ENCODE measurements around the gene DDX39A.
A peak's percentile ranks its signal among the peaks of the same experiment; 100 is the strongest.

DDX39A gene

GRCh38 chr19:14416817-14417231 is 2.3 kb downstream of the DDX39A start:
- Histone ChIP-seq H3K27ac (ENCODE audit: low read depth, low read length) (no peak overlapping the region), H3K27me3 (ENCODE audit: control insufficient read depth in 5 of 5, insufficient read depth in 4 of 5, low read length in 5 of 5) (no peaks in the 10 kb centered on the region), H3K4me3 (ENCODE audit: low read depth in 1 of 5, low read length in 5 of 5) (no peak overlapping the region), H3K4me1 (ENCODE audit: control insufficient read depth in 5 of 5, insufficient read depth in 5 of 5, low read length in 5 of 5) (peaks cover 2 to 50% (median 39%) of the 10 kb centered on the region in 5 donors), H3K36me3 (ENCODE audit: control insufficient read depth in 5 of 5, insufficient read depth in 5 of 5, low read length in 5 of 5) (peaks cover 0 to 18% (median 16%) of the 10 kb centered on the region in 5 donors), H3K9me3 (ENCODE audit: control insufficient read depth in 5 of 5, low read length in 5 of 5) (no peaks in the 10 kb centered on the region), H3K9ac (ENCODE audit: low read length in 5 of 5) (peak overlapping the region in 3 of 5 donors; percentile 11 to 52 (median 16))

- Histone ChIP-seq H3K27me3 (ENCODE audit: control insufficient read depth in 5 of 5, insufficient read depth in 4 of 5, low read length in 5 of 5) (no peaks in the 10 kb centered on the region), H3K9me3 (ENCODE audit: control insufficient read depth in 5 of 5, low read length in 5 of 5) (no peaks in the 10 kb centered on the region), H3K9ac (ENCODE audit: low read length in 5 of 5) (no peak overlapping the region), H3K36me3 (ENCODE audit: control insufficient read depth in 5 of 5, insufficient read depth in 5 of 5, low read length in 5 of 5) (peaks cover 0 to 35% (median 33%) of the 10 kb centered on the region in 5 donors), H3K4me3 (ENCODE audit: low read depth in 1 of 5, low read length in 5 of 5) (no peak overlapping the region), H3K4me1 (ENCODE audit: control insufficient read depth in 5 of 5, insufficient read depth in 5 of 5, low read length in 5 of 5) (peaks cover 2 to 55% (median 39%) of the 10 kb centered on the region in 5 donors), H3K27ac (ENCODE audit: low read depth, low read length) (no peak overlapping the region)
These were observed 4.0 kb downstream of the DDX39A start for GRCh38 chr19:14414926-14415690.

- no peaks in the 10 kb centered on the region for H3K9me3 ChIP-seq (ENCODE audit: control insufficient read depth in 5 of 5, low read length in 5 of 5)
- no peaks in the 10 kb centered on the region for H3K27me3 ChIP-seq (ENCODE audit: control insufficient read depth in 5 of 5, insufficient read depth in 4 of 5, low read length in 5 of 5)
- peak overlapping the region in 1 of 5 donors; percentile 25 for H3K9ac ChIP-seq (ENCODE audit: low read length in 5 of 5)
- no peak overlapping the region for H3K4me3 ChIP-seq (ENCODE audit: low read depth in 1 of 5, low read length in 5 of 5)
- peaks cover 2 to 50% (median 33%) of the 10 kb centered on the region in 5 donors for H3K4me1 ChIP-seq (ENCODE audit: control insufficient read depth in 5 of 5, insufficient read depth in 5 of 5, low read length in 5 of 5)
- peaks cover 0 to 49% (median 47%) of the 10 kb centered on the region in 5 donors for H3K36me3 ChIP-seq (ENCODE audit: control insufficient read depth in 5 of 5, insufficient read depth in 5 of 5, low read length in 5 of 5)
- no peak overlapping the region for H3K27ac ChIP-seq (ENCODE audit: low read depth, low read length)
These were observed 5.4 kb downstream of the DDX39A start for GRCh38 chr19:14413693-14414181.

GRCh38 chr19:14412996-14413692 is 6.0 kb downstream of the DDX39A start:
- peaks cover 0 to 55% (median 53%) of the 10 kb centered on the region in 5 donors for H3K36me3 ChIP-seq (ENCODE audit: control insufficient read depth in 5 of 5, insufficient read depth in 5 of 5, low read length in 5 of 5)
- no peaks in the 10 kb centered on the region for H3K9me3 ChIP-seq (ENCODE audit: control insufficient read depth in 5 of 5, low read length in 5 of 5)
- H3K27ac ChIP-seq (ENCODE audit: low read depth, low read length): no peak overlapping the region
- no peaks in the 10 kb centered on the region for H3K27me3 ChIP-seq (ENCODE audit: control insufficient read depth in 5 of 5, insufficient read depth in 4 of 5, low read length in 5 of 5)
- H3K4me3 ChIP-seq (ENCODE audit: low read depth in 1 of 5, low read length in 5 of 5): no peak overlapping the region
- H3K4me1 ChIP-seq (ENCODE audit: control insufficient read depth in 5 of 5, insufficient read depth in 5 of 5, low read length in 5 of 5): peaks cover 2 to 44% (median 28%) of the 10 kb centered on the region in 5 donors
- H3K9ac ChIP-seq (ENCODE audit: low read length in 5 of 5): peak overlapping the region in 1 of 5 donors; percentile 25

GRCh38 chr19:14412324-14412995 is 6.7 kb downstream of the DDX39A start:
- H3K4me3 ChIP-seq (ENCODE audit: low read depth in 1 of 5, low read length in 5 of 5): no peak overlapping the region
- H3K9me3 ChIP-seq (ENCODE audit: control insufficient read depth in 5 of 5, low read length in 5 of 5): no peaks in the 10 kb centered on the region
- H3K9ac ChIP-seq (ENCODE audit: low read length in 5 of 5): no peak overlapping the region
- H3K4me1 ChIP-seq (ENCODE audit: control insufficient read depth in 5 of 5, insufficient read depth in 5 of 5, low read length in 5 of 5): peaks cover 2 to 37% (median 22%) of the 10 kb centered on the region in 5 donors
- no peaks in the 10 kb centered on the region for H3K27me3 ChIP-seq (ENCODE audit: control insufficient read depth in 5 of 5, insufficient read depth in 4 of 5, low read length in 5 of 5)
- no peak overlapping the region for H3K27ac ChIP-seq (ENCODE audit: low read depth, low read length)
- H3K36me3 ChIP-seq (ENCODE audit: control insufficient read depth in 5 of 5, insufficient read depth in 5 of 5, low read length in 5 of 5): peaks cover 0 to 62% (median 60%) of the 10 kb centered on the region in 5 donors

GRCh38 chr19:14411938-14412245 is 7.2 kb downstream of the DDX39A start:
- Histone ChIP-seq H3K27ac (ENCODE audit: low read depth, low read length) (no peak overlapping the region), H3K9me3 (ENCODE audit: control insufficient read depth in 5 of 5, low read length in 5 of 5) (no peaks in the 10 kb centered on the region), H3K27me3 (ENCODE audit: control insufficient read depth in 5 of 5, insufficient read depth in 4 of 5, low read length in 5 of 5) (no peaks in the 10 kb centered on the region), H3K4me3 (ENCODE audit: low read depth in 1 of 5, low read length in 5 of 5) (no peak overlapping the region), H3K9ac (ENCODE audit: low read length in 5 of 5) (no peak overlapping the region), H3K4me1 (ENCODE audit: control insufficient read depth in 5 of 5, insufficient read depth in 5 of 5, low read length in 5 of 5) (peaks cover 2 to 35% (median 19%) of the 10 kb centered on the region in 5 donors), H3K36me3 (ENCODE audit: control insufficient read depth in 5 of 5, insufficient read depth in 5 of 5, low read length in 5 of 5) (peaks cover 0 to 66% (median 64%) of the 10 kb centered on the region in 5 donors)

GRCh38 chr19:14411161-14411937 is 7.8 kb downstream of the DDX39A start:
- peaks cover under 1 to 35% (median 19%) of the 10 kb centered on the region in 5 donors for H3K4me1 ChIP-seq (ENCODE audit: control insufficient read depth in 5 of 5, insufficient read depth in 5 of 5, low read length in 5 of 5)
- H3K36me3 ChIP-seq (ENCODE audit: control insufficient read depth in 5 of 5, insufficient read depth in 5 of 5, low read length in 5 of 5): peaks cover 0 to 71% (median 69%) of the 10 kb centered on the region in 5 donors
- H3K27ac ChIP-seq (ENCODE audit: low read depth, low read length): no peak overlapping the region

GRCh38 chr19:14410091-14411051 is 8.8 kb downstream of the DDX39A start:
- peaks cover 0 to 34% (median 18%) of the 10 kb centered on the region in 5 donors for H3K4me1 ChIP-seq (ENCODE audit: control insufficient read depth in 5 of 5, insufficient read depth in 5 of 5, low read length in 5 of 5)
- no peaks in the 10 kb centered on the region for H3K27me3 ChIP-seq (ENCODE audit: control insufficient read depth in 5 of 5, insufficient read depth in 4 of 5, low read length in 5 of 5)
- H3K4me3 ChIP-seq (ENCODE audit: low read depth in 1 of 5, low read length in 5 of 5): no peak overlapping the region
- no peaks in the 10 kb centered on the region for H3K9me3 ChIP-seq (ENCODE audit: control insufficient read depth in 5 of 5, low read length in 5 of 5)
- no peak overlapping the region for H3K9ac ChIP-seq (ENCODE audit: low read length in 5 of 5)
- no peak overlapping the region for H3K27ac ChIP-seq (ENCODE audit: low read depth, low read length)
- peaks cover 0 to 74% (median 71%) of the 10 kb centered on the region in 5 donors for H3K36me3 ChIP-seq (ENCODE audit: control insufficient read depth in 5 of 5, insufficient read depth in 5 of 5, low read length in 5 of 5)

More at GRCh38 chr19:14411161-14411937, 7.8 kb downstream of the DDX39A start:
- H3K9me3 ChIP-seq (ENCODE audit: control insufficient read depth in 5 of 5, low read length in 5 of 5): no peaks in the 10 kb centered on the region
- no peak overlapping the region for H3K9ac ChIP-seq (ENCODE audit: low read length in 5 of 5)
- no peak overlapping the region for H3K4me3 ChIP-seq (ENCODE audit: low read depth in 1 of 5, low read length in 5 of 5)
- H3K27me3 ChIP-seq (ENCODE audit: control insufficient read depth in 5 of 5, insufficient read depth in 4 of 5, low read length in 5 of 5): no peaks in the 10 kb centered on the region
